ENCODE measurements around the gene CCL18. TPM values are rescaled to one million over a fixed set of nuclear protein-coding genes. Genes with fewer than 3 reads are reported as not detected.

CCL18 gene
- polyA plus RNA-seq, 1 of the 3 experiments (the other 2 are of a cell fraction), result not detected

DNA sequence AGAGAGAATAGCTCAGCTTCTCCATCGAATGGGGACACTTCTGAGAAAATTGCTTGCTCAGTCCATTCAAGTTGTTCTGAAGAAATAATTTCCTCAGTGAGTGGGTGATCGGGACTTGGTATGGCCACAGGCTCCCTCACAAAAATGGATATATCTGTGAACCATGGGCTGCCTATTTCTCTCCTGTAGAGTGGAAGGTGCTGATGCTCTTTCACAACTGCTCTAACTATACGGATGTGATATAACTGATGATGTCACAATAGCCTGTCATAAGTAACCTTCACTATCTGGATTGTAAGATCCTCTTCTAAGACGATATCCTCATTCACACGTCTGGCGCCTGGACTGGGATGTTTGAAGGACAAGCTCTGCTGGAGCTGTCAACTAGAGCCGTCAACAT, 4.7 kb upstream of the CCL18 start (continued):
- TF ChIP-seq, protein P1, sequence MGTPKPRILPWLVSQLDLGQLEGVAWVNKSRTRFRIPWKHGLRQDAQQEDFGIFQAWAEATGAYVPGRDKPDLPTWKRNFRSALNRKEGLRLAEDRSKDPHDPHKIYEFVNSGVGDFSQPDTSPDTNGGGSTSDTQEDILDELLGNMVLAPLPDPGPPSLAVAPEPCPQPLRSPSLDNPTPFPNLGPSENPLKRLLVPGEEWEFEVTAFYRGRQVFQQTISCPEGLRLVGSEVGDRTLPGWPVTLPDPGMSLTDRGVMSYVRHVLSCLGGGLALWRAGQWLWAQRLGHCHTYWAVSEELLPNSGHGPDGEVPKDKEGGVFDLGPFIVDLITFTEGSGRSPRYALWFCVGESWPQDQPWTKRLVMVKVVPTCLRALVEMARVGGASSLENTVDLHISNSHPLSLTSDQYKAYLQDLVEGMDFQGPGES (IDR thresholded peaks at IDR 0.05; ENCODE audit: low read depth, low read length), result no peak
- TF ChIP-seq ELF1 (IDR thresholded peaks at IDR 0.05) (no peak), EZH2phosphoT487 (IDR thresholded peaks at IDR 0.05; ENCODE audit: borderline replicate concordance, low read depth) (no peak), SIN3A (IDR thresholded peaks at IDR 0.05; ENCODE audit: borderline replicate concordance, low read depth, low read length) (no peak), FOSL2 (IDR thresholded peaks at IDR 0.05; ENCODE audit: borderline replicate concordance, low read depth) (no peak), RFX5 (IDR thresholded peaks at IDR 0.05; ENCODE audit: low read length) (no peak)
- TF ChIP-seq, protein P2, sequence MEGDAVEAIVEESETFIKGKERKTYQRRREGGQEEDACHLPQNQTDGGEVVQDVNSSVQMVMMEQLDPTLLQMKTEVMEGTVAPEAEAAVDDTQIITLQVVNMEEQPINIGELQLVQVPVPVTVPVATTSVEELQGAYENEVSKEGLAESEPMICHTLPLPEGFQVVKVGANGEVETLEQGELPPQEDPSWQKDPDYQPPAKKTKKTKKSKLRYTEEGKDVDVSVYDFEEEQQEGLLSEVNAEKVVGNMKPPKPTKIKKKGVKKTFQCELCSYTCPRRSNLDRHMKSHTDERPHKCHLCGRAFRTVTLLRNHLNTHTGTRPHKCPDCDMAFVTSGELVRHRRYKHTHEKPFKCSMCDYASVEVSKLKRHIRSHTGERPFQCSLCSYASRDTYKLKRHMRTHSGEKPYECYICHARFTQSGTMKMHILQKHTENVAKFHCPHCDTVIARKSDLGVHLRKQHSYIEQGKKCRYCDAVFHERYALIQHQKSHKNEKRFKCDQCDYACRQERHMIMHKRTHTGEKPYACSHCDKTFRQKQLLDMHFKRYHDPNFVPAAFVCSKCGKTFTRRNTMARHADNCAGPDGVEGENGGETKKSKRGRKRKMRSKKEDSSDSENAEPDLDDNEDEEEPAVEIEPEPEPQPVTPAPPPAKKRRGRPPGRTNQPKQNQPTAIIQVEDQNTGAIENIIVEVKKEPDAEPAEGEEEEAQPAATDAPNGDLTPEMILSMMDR (IDR thresholded peaks at IDR 0.05), result no peak
- TF ChIP-seq, protein P3, sequence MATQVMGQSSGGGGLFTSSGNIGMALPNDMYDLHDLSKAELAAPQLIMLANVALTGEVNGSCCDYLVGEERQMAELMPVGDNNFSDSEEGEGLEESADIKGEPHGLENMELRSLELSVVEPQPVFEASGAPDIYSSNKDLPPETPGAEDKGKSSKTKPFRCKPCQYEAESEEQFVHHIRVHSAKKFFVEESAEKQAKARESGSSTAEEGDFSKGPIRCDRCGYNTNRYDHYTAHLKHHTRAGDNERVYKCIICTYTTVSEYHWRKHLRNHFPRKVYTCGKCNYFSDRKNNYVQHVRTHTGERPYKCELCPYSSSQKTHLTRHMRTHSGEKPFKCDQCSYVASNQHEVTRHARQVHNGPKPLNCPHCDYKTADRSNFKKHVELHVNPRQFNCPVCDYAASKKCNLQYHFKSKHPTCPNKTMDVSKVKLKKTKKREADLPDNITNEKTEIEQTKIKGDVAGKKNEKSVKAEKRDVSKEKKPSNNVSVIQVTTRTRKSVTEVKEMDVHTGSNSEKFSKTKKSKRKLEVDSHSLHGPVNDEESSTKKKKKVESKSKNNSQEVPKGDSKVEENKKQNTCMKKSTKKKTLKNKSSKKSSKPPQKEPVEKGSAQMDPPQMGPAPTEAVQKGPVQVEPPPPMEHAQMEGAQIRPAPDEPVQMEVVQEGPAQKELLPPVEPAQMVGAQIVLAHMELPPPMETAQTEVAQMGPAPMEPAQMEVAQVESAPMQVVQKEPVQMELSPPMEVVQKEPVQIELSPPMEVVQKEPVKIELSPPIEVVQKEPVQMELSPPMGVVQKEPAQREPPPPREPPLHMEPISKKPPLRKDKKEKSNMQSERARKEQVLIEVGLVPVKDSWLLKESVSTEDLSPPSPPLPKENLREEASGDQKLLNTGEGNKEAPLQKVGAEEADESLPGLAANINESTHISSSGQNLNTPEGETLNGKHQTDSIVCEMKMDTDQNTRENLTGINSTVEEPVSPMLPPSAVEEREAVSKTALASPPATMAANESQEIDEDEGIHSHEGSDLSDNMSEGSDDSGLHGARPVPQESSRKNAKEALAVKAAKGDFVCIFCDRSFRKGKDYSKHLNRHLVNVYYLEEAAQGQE (IDR thresholded peaks at IDR 0.05; ENCODE audit: low read depth, low read length), result no peak
- TF ChIP-seq, protein P4, sequence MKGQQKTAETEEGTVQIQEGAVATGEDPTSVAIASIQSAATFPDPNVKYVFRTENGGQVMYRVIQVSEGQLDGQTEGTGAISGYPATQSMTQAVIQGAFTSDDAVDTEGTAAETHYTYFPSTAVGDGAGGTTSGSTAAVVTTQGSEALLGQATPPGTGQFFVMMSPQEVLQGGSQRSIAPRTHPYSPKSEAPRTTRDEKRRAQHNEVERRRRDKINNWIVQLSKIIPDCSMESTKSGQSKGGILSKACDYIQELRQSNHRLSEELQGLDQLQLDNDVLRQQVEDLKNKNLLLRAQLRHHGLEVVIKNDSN (IDR thresholded peaks at IDR 0.05; ENCODE audit: borderline replicate concordance, low read depth), result no peak

DNA sequence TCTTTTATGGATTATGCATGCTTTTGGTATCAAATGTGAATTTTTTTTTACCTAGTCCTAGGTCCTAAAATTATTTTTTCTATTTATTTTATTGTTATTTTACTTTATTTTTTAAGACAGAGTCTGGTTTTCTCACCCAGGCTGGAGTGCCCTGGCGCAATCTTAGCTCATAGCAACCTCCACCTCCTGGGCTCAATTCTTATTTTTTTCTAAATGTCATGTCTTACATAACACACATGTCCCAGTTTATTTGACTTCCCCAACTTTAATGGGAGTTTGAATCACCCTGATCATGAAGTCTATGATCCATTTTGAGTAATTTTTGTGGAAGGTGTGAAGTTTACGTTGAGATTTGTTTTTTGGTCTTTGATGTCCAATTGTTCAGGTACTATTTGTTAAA, 3.3 kb upstream of the CCL18 start:
- WGBS (ENCODE audit: low lambda C conversion rate), result 1% methylated on average over 2 of the region's 2 CpGs
- CTCF ChIA-PET, result interaction anchor here (3.2 kb wide), 1 partner anchor 12 kb away, joined by 6 read pairs; no protein-coding TSS in a partner anchor
- no peaks in the 10 kb centered on the region for H4K20me1 ChIP-seq (ENCODE audit: insufficient read depth)
- no peak for TF ChIP-seq NRF1 (IDR thresholded peaks at IDR 0.05; ENCODE audit: low read depth, low read length)
- TF ChIP-seq, protein P5, sequence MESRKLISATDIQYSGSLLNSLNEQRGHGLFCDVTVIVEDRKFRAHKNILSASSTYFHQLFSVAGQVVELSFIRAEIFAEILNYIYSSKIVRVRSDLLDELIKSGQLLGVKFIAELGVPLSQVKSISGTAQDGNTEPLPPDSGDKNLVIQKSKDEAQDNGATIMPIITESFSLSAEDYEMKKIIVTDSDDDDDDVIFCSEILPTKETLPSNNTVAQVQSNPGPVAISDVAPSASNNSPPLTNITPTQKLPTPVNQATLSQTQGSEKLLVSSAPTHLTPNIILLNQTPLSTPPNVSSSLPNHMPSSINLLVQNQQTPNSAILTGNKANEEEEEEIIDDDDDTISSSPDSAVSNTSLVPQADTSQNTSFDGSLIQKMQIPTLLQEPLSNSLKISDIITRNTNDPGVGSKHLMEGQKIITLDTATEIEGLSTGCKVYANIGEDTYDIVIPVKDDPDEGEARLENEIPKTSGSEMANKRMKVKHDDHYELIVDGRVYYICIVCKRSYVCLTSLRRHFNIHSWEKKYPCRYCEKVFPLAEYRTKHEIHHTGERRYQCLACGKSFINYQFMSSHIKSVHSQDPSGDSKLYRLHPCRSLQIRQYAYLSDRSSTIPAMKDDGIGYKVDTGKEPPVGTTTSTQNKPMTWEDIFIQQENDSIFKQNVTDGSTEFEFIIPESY (IDR thresholded peaks at IDR 0.05; ENCODE audit: borderline replicate concordance, low read depth), result no peak
- TF ChIP-seq EP300 (IDR thresholded peaks at IDR 0.05; ENCODE audit: borderline replicate concordance in 1 of 2, low read depth in 1 of 2, low read length in 1 of 2), result no peak
- TF ChIP-seq RCOR1 (IDR thresholded peaks at IDR 0.05; ENCODE audit: low read length), result no peak
- TF ChIP-seq JUND (IDR thresholded peaks at IDR 0.05), result no peak
- no peak for TF ChIP-seq CHD2 (IDR thresholded peaks at IDR 0.05; ENCODE audit: low read length, partially characterized antibody)
- TF ChIP-seq MXI1 (IDR thresholded peaks at IDR 0.05; ENCODE audit: low read depth, low read length), result no peak
- TF ChIP-seq, protein P6, sequence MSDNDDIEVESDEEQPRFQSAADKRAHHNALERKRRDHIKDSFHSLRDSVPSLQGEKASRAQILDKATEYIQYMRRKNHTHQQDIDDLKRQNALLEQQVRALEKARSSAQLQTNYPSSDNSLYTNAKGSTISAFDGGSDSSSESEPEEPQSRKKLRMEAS (IDR thresholded peaks at IDR 0.05; ENCODE audit: low read depth), result no peak
- no peak for TF ChIP-seq ELF1 (IDR thresholded peaks at IDR 0.05)
- TF ChIP-seq, protein P4 (IDR thresholded peaks at IDR 0.05; ENCODE audit: borderline replicate concordance, low read depth), result no peak
- TF ChIP-seq SMC3 (IDR thresholded peaks at IDR 0.05; ENCODE audit: low read depth, low read length), result no peak
- no peak for TF ChIP-seq MEF2A (IDR thresholded peaks at IDR 0.05; ENCODE audit: borderline replicate concordance, low read depth)
- no peak for TF ChIP-seq TAF1 (IDR thresholded peaks at IDR 0.05; ENCODE audit: borderline replicate concordance, low read depth, low read length)
- no peak for TF ChIP-seq EZH2phosphoT487 (IDR thresholded peaks at IDR 0.05; ENCODE audit: borderline replicate concordance, low read depth)
- TF ChIP-seq TEAD4 (IDR thresholded peaks at IDR 0.05; ENCODE audit: borderline replicate concordance, insufficient read depth), result no peak

More for the DNA sequence above, 3.3 kb upstream of the CCL18 start:
- H3K27me3 ChIP-seq (ENCODE audit: insufficient read depth), result no peaks in the 10 kb centered on the region; the same call in 1 of the 2 replicates
- no peaks in the 10 kb centered on the region for H3K9me2 ChIP-seq
- POLR2A ChIA-PET, result no interaction called here
- H3K9ac ChIP-seq, result no peak overlapping the region
- DNase-seq, result no peak
- H3K4me1 ChIP-seq (ENCODE audit: control insufficient read depth in 1 of 2, insufficient read depth in 2 of 2, low read depth in 1 of 2, low read length in 1 of 2), result no peaks in the 10 kb centered on the region
- no peaks in the 10 kb centered on the region for H3K9me3 ChIP-seq
- no peaks in the 10 kb centered on the region for H3F3A ChIP-seq (replicated peaks; ENCODE audit: insufficient read depth)
- no peak overlapping the region for H3K4me3 ChIP-seq (ENCODE audit: low read depth in 2 of 2, low read length in 1 of 2)
- no peaks in the 10 kb centered on the region for H3K79me2 ChIP-seq (ENCODE audit: insufficient read depth)
- no peak overlapping the region for H2AFZ ChIP-seq (ENCODE audit: low read depth)
- no peak overlapping the region for H3K27ac ChIP-seq (ENCODE audit: low read depth in 2 of 2, low read length in 1 of 2)
- no peaks in the 10 kb centered on the region for H3K36me3 ChIP-seq (replicated peaks in 1 of 2; ENCODE audit: control insufficient read depth in 1 of 2, insufficient read depth in 2 of 2, low read length in 1 of 2)
- no peak overlapping the region for H3K4me2 ChIP-seq
